ENCODE measurements around the gene STPG1.

Gene STPG1

DNA sequence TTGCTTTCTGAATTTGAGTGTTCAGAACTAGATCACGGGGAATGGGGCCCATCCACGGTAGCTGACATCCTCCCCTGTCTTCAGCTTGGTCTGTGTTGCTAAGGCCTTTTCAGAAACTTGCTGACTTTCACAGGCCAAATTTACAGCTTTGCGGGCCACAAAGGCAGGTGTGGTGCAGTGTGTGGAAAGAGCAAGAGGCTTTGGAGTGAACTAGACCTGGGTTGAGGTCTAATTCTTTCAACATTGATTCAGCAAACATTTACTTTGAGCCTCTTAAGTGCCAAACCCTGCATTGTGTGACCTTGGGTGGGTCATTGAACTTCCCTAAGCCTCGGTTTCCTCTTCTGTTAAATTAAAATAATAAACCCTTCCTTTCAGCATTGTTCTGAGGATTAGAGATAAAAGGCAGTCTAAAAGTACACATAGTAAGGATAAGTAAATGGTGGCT, 24.3 kb downstream of the STPG1 start:
- DNase-seq (ENCODE audit: extremely low read depth, low read depth): no peak
- TF ChIP-seq, protein P1, sequence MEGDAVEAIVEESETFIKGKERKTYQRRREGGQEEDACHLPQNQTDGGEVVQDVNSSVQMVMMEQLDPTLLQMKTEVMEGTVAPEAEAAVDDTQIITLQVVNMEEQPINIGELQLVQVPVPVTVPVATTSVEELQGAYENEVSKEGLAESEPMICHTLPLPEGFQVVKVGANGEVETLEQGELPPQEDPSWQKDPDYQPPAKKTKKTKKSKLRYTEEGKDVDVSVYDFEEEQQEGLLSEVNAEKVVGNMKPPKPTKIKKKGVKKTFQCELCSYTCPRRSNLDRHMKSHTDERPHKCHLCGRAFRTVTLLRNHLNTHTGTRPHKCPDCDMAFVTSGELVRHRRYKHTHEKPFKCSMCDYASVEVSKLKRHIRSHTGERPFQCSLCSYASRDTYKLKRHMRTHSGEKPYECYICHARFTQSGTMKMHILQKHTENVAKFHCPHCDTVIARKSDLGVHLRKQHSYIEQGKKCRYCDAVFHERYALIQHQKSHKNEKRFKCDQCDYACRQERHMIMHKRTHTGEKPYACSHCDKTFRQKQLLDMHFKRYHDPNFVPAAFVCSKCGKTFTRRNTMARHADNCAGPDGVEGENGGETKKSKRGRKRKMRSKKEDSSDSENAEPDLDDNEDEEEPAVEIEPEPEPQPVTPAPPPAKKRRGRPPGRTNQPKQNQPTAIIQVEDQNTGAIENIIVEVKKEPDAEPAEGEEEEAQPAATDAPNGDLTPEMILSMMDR (IDR thresholded peaks at IDR 0.05; ENCODE audit: low read depth, low read length, missing control alignments): no peak

DNA sequence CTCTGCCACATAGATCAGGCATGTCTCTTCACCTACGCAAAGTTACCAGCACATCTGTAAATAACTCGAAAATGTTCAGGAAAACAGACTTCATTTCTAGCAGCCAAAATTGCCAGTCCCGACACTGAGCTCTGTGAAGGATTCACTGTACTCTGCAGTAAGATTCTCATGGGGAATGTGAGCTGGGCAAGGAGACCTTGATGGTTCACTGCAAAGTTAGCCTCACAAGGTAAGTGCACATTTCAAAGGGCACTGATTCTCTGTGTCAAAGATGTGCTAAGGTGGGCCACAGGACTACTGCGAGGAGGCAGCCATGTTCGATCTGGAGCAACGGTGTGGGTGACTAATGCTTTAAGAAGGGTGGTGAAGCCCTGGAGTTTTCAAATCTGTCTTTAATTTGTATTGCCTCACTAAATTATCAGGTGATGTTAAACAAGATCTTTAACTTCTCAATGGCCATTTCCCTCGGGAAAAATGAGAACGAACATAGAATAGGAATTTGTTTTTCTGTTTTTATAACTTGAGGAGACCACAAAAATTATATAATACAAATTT, 25.2 kb downstream of the STPG1 start:
- TF ChIP-seq, protein P1 (IDR thresholded peaks at IDR 0.05; ENCODE audit: low read depth, low read length, missing control alignments): no peak
- DNase-seq (ENCODE audit: extremely low read depth, low read depth): no peak
- no peak overlapping the region for H3K4me3 ChIP-seq (replicated peaks; ENCODE audit: low read depth, low read length)

More for the DNA sequence above, 24.3 kb downstream of the STPG1 start:
- no peak overlapping the region for H3K4me3 ChIP-seq (replicated peaks; ENCODE audit: low read depth, low read length)

DNA sequence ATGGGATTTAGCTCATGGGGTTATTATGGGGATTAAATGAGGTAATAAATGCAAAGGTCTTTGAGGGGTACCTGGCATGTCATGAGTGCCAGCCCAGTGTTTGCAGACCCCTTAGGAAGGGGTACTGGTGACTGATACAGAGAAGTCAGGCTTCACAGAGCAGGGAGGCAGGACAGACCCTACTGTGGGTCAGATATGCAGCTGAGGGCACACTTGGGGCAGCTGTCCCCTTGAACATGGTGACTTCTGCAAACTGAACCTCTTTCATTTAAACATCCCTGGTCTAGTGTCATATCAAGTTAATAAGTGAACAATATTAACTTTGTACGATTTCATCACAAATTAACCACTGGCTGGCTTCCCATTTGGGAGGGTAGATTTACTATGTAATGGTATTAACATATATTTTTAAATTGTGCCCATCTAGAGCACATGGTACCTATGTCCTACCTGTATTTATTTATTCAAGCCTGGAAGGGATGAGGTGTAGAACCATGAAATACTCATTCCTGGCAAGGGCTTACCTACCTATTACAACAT, 25.9 kb downstream of the STPG1 start:
- TF ChIP-seq, protein P1 (IDR thresholded peaks at IDR 0.05; ENCODE audit: low read depth, low read length, missing control alignments): no peak
- H3K4me3 ChIP-seq (replicated peaks; ENCODE audit: low read depth, low read length): no peak overlapping the region
- no peak for DNase-seq (ENCODE audit: extremely low read depth, low read depth)

DNA sequence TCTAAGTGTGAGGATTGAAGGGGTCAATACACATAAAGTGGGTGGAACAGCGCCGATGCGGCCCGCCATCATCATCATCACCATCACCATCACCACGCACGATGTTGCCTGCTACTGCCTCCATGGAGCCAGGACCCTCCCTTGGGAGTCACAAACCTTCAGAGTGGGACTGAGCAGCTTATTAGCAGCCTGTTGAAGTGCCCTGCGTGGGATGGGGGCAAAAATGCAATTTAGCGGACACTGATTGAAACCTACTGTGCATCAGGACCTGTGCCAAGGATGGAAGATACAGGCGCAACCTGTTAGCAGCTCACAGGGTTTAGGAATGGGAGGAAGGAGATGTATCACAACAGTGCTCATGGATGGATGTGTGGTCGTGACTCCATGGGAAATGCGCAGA, 26.7 kb downstream of the STPG1 start:
- TF ChIP-seq, protein P1 (IDR thresholded peaks at IDR 0.05; ENCODE audit: low read depth, low read length, missing control alignments): no peak
- no peak overlapping the region for H3K4me3 ChIP-seq (replicated peaks; ENCODE audit: low read depth, low read length)
- no peak for DNase-seq (ENCODE audit: extremely low read depth, low read depth)

- DNase-seq (ENCODE audit: extremely low read depth, low read depth): no peak
- no peak overlapping the region for H3K4me3 ChIP-seq (replicated peaks; ENCODE audit: low read depth, low read length)
- TF ChIP-seq, protein P1 (IDR thresholded peaks at IDR 0.05; ENCODE audit: low read depth, low read length, missing control alignments): no peak
Observed at GRCh38 chr1:24386241-24386640, 27.3 kb downstream of the STPG1 start.

DNA sequence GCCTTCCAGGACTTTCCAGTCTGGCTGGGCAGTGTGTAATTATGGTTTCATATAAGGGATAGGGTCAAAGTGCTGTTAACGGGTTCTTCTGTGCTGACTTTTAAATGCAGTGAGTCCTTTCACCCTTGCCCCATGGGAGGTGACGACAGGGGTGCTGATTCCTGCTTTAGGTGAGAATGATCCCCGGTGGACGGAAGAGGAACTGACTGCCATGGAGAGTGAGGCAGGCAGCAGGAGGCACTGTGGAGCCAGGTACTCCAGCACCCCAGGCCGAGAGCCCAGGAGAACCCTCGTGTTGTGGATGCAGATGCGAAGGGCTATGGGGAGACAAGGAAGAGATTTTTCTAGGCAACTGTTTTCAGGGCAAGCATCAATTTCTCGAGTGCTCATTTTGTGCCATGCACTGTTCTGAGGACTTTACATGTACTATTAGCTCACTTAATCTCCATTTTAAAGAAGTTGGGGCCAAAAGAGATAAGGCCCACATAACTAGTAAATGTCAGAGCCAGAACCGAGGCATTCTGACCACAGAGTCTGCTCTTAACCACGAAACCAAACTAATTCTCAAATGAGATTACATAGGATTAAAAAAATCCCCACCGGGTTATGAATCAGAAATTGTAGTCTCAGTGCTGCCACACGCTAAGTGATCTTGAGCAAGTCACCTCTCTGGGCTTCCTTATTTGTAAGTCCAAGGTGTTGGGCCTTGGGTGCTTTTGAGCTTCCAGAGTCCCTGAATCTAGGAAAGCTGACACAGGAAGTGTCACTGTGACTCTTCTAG, 28.2 kb downstream of the STPG1 start:
- TF ChIP-seq, protein P1 (IDR thresholded peaks at IDR 0.05; ENCODE audit: low read depth, low read length, missing control alignments): peak; percentile 63
- no peak for DNase-seq (ENCODE audit: extremely low read depth, low read depth)
- no peak overlapping the region for H3K4me3 ChIP-seq (replicated peaks; ENCODE audit: low read depth, low read length)
